B cell (primary cell): Measurements from ENCODE around the gene FMNL2. TPM values are rescaled to one million over a fixed set of nuclear protein-coding genes. Genes with fewer than 3 reads are reported as not detected.

Experiments used
- ATAC-seq: fragments of 200-7000 bp; cut with Tn5 transposase; one replicate; pipeline ENCODE4 v1.10.0; 2021; ENCODE audit warnings: low read depth, mild to moderate bottlenecking, moderate number of reproducible peaks, moderate library complexity
- CTCF ChIA-PET: fragments of 350-600 bp; sonication (Branson Sonifier 250); formaldehyde crosslinking; loops from one replicate; lab custom pipeline; 2021; ENCODE audit warnings: antibody characterized with exemption, inconsistent platforms; lab: Charles Lee
- POLR2A ChIA-PET: fragments of 350-600 bp; sonication (Branson Sonifier 250); formaldehyde crosslinking; loops from one replicate; lab custom pipeline; 2021; ENCODE audit warnings: antibody characterized with exemption; lab: Charles Lee
- DNase-seq: peaks from one replicate; pipeline ENCODE4 v3.0.0; 2013
- H2AFZ ChIP-seq: 2 replicates; pipeline ENCODE4 v1.6.1; 2012; ENCODE audit warnings: mild to moderate bottlenecking, low read depth, low read length; ENCODE audit not compliant: insufficient read depth, poor library complexity, severe bottlenecking
- H3K27ac ChIP-seq, 2 donors: 1 replicate in 1 of 2; 2 replicates in 1 of 2; pipeline ENCODE4 v1.5.1; 2012 to 2013; ENCODE audit warnings: low read length in 2 of 2, mild to moderate bottlenecking in 2 of 2, moderate library complexity in 1 of 2
- H3K27me3 ChIP-seq, 4 experiments: fragments of 200-600 bp in 1 of 4; sonication (generic) in 1 of 4; replicated peaks in 1 of 4; 1 replicate in 2 of 4; 2 replicates in 2 of 4; pipeline versions ENCODE4 v1.6.1 to v1.7.0; 2013 to 2016; ENCODE audit warnings: low read length in 3 of 4, mild to moderate bottlenecking in 2 of 4, mixed read lengths in 1 of 4, moderate library complexity in 1 of 4; ENCODE audit not compliant: insufficient read depth in 4 of 4, control insufficient read depth in 3 of 4; ENCODE audit errors: control extremely low read depth in 1 of 4
- H3K36me3 ChIP-seq, 2 experiments: replicated peaks in 1 of 2; 1 replicate in 1 of 2; 2 replicates in 1 of 2; pipeline versions ENCODE4 v1.6.1 to v1.7.1; 2013; ENCODE audit warnings: low read length in 1 of 2; ENCODE audit not compliant: insufficient read depth in 2 of 2, control insufficient read depth in 1 of 2; ENCODE audit errors: control extremely low read depth in 1 of 2, extremely low read depth in 1 of 2
- H3K4me1 ChIP-seq, 2 donors: fragments of 200-600 bp in 1 of 2; sonication (generic) in 1 of 2; 1 replicate in 1 of 2; 2 replicates in 1 of 2; pipeline versions ENCODE4 v1.5.1 to v1.6.1; 2013 to 2017; ENCODE audit warnings: low read length in 2 of 2; ENCODE audit not compliant: control insufficient read depth in 2 of 2, insufficient read depth in 2 of 2
- H3K4me2 ChIP-seq: replicated peaks from 2 replicates; pipeline ENCODE3; 2012; ENCODE audit warnings: mild to moderate bottlenecking, low read depth, low read length; ENCODE audit not compliant: poor library complexity, severe bottlenecking
- H3K4me3 ChIP-seq, 5 experiments: fragments of 200-600 bp in 1 of 5; sonication (generic) in 1 of 5; 1 replicate in 3 of 5; 2 replicates in 2 of 5; pipeline versions ENCODE4 v1.5.1 to v1.7.0; 2011 to 2016; ENCODE audit warnings: low read length in 4 of 5, mild to moderate bottlenecking in 4 of 5, low read depth in 2 of 5, control low read depth in 1 of 5, moderate library complexity in 1 of 5; ENCODE audit not compliant: insufficient read depth in 1 of 5; ENCODE audit errors: control extremely low read depth in 1 of 5, extremely low read depth in 1 of 5
- H3K79me2 ChIP-seq: fragments of 200-600 bp; sonication (generic); one replicate; pipeline ENCODE4 v1.6.0; 2016; ENCODE audit warnings: low read length; ENCODE audit not compliant: control insufficient read depth, insufficient read depth
- H3K9ac ChIP-seq: fragments of 200-600 bp; sonication (generic); 2 replicates; pipeline ENCODE4 v1.6.1; 2017; ENCODE audit warnings: mild to moderate bottlenecking, low read length, moderate library complexity
- H3K9me3 ChIP-seq, 3 donors: one replicate each; pipeline versions ENCODE4 v1.6.1 to v1.7.1; 2013; ENCODE audit warnings: low read length in 2 of 3; ENCODE audit not compliant: control insufficient read depth in 2 of 3, insufficient read depth in 1 of 3; ENCODE audit errors: control extremely low read depth in 1 of 3
- H4K20me1 ChIP-seq: 2 replicates; pipeline ENCODE4 v1.6.0; 2012; ENCODE audit warnings: mild to moderate bottlenecking, low read length; ENCODE audit not compliant: insufficient read depth, control insufficient read depth, poor library complexity, severe bottlenecking
- H3K27ac Mint-ChIP-seq: one replicate; pipeline ENCODE4 v1.8.0; 2021; ENCODE audit warnings: mixed read lengths
- H3K27me3 Mint-ChIP-seq: one replicate; pipeline ENCODE4 v1.8.0; 2021; ENCODE audit warnings: mixed read lengths
- H3K4me1 Mint-ChIP-seq: one replicate; pipeline ENCODE4 v1.8.0; 2021; ENCODE audit warnings: mixed read lengths
- H3K4me3 Mint-ChIP-seq: one replicate; pipeline ENCODE4 v1.8.0; 2021; ENCODE audit warnings: mixed read lengths
- H3K9me3 Mint-ChIP-seq: one replicate; pipeline ENCODE4 v1.8.0; 2022; ENCODE audit warnings: mixed read lengths; ENCODE audit not compliant: insufficient read depth
- CTCF ChIP-seq: fragments of 200-600 bp; IDR thresholded peaks from one replicate; pipeline ENCODE4 v1.8.0; 2022; ENCODE audit warnings: antibody characterized with exemption, mild to moderate bottlenecking
- EZH2 ChIP-seq: IDR thresholded peaks from 2 replicates; pipeline ENCODE4 v1.6.1; 2012; ENCODE audit warnings: borderline replicate concordance, low read depth, mild to moderate bottlenecking, moderate library complexity, low read length; ENCODE audit not compliant: insufficient read depth, poor library complexity, severe bottlenecking
- WGBS: methylation state at CpG from one replicate; pipeline ENCODE4 v1.1.5; 2013; ENCODE audit warnings: missing lambda C conversion rate; ENCODE audit not compliant: insufficient coverage; 5-methylcytosine and 5-hydroxymethylcytosine counted together
- intact Hi-C: fragments of 100-400 bp; cut with micrococcal nuclease; formaldehyde crosslinking; loops from one replicate; pipeline ENCODE4 v1.10.0; 2022
- polyA plus RNA-seq: library from polyadenylated mRNA; depleted of rRNA; stranded (reverse); fragments of >200 nt; gene quantifications from 2 replicates; pipeline ENCODE4 v1.2.3, GENCODE V29; 2012
- total RNA-seq, 2 donors: library from RNA; stranded (reverse); fragments of 120-200 nt in 1 of 2; gene quantifications; 1 replicate in 1 of 2; 2 replicates in 1 of 2; pipeline versions ENCODE4 v1.2.3 to v1.2.4, GENCODE V29; 2013 to 2022

FMNL2 gene
- total and polyA plus RNA-seq, 2 donors (not counting 1 experiment from before 2014, with no cell fraction given), result 0.73 to 8.8 TPM

GRCh38 chr2:152571048-152571766 lies 236.2 kb downstream of the FMNL2 start:
- Histone ChIP-seq H3K4me2 (no peak overlapping the region), H3K36me3 (no peaks in the 10 kb centered on the region), H3K4me1 (peaks cover 5 to 7% of the 10 kb centered on the region in 2 donors), H4K20me1 (no peaks in the 10 kb centered on the region), H3K27ac (no peak overlapping the region), H3K4me3 (no peak overlapping the region), H2AFZ (no peak overlapping the region), H3K79me2 (no peaks in the 10 kb centered on the region), H3K9me3 (no peaks in the 10 kb centered on the region), H3K9ac (no peak overlapping the region), H3K27me3 (no peaks in the 10 kb centered on the region)
- H3K9me3 Mint-ChIP-seq, result no peaks in the 10 kb centered on the region
- H3K27ac Mint-ChIP-seq, result no peak overlapping the region
- ATAC-seq (no peak), DNase-seq (no peak)
- TF ChIP-seq CTCF (no peak), EZH2 (no peak)
- CTCF ChIA-PET, result no interaction called here
- POLR2A ChIA-PET, result no interaction called here
- H3K27me3 Mint-ChIP-seq, result no peaks in the 10 kb centered on the region
- H3K4me3 Mint-ChIP-seq, result no peak overlapping the region
- WGBS, result 80% methylated on average over 1 of the region's 3 CpGs
- intact Hi-C loops, result no loop called here
- H3K4me1 Mint-ChIP-seq, result peaks cover 15% of the 10 kb centered on the region

- ChIA-PET POLR2A (no interaction called here), CTCF (interaction anchor here (0.6 kb wide), 1 partner anchor 534 kb away, joined by 3 read pairs; no protein-coding TSS in a partner anchor)
- no peaks in the 10 kb centered on the region for H3K27me3 ChIP-seq
- H2AFZ ChIP-seq, result no peak overlapping the region
- ATAC-seq, result no peak
- no peaks in the 10 kb centered on the region for H4K20me1 ChIP-seq
- no CpG with 5 or more reads among the region's 1 CpG for WGBS
- no peak overlapping the region for H3K27ac ChIP-seq
- H3K4me3 ChIP-seq, result no peak overlapping the region
- no peak for DNase-seq
- peaks cover 8% of the 10 kb centered on the region for H3K4me1 Mint-ChIP-seq
- no peaks in the 10 kb centered on the region for H3K9me3 Mint-ChIP-seq
- H3K9me3 ChIP-seq, result no peaks in the 10 kb centered on the region
- H3K27ac Mint-ChIP-seq, result no peak overlapping the region
- H3K9ac ChIP-seq, result no peak overlapping the region
- intact Hi-C loops, result no loop called here
- H3K4me1 ChIP-seq, result no peaks in the 10 kb centered on the region
- H3K79me2 ChIP-seq, result no peaks in the 10 kb centered on the region
- H3K4me3 Mint-ChIP-seq, result no peak overlapping the region
- TF ChIP-seq EZH2 (no peak), CTCF (no peak)
- no peak overlapping the region for H3K4me2 ChIP-seq
- no peaks in the 10 kb centered on the region for H3K27me3 Mint-ChIP-seq
- H3K36me3 ChIP-seq, result no peaks in the 10 kb centered on the region
These were observed 237.1 kb downstream of the FMNL2 start for GRCh38 chr2:152572031-152572430.
